ENCODE measurements around the gene SYNE1. TPM values are rescaled to one million over a fixed set of nuclear protein-coding genes. Genes with fewer than 3 reads are reported as not detected.

The SYNE1 gene
- total and polyA plus RNA-seq, 10 donors: 27.8 to 336 (median 247) TPM

GRCh38 chr6:152295920-152296319 lies 341.2 kb downstream of the SYNE1 start:
- WGBS, 5 donors: 82 to 90% (median 89%) methylated on average over 6 of the region's 6 CpGs
- no peaks in the 10 kb centered on the region for H3K9me3 ChIP-seq
- TF ChIP-seq, protein P1, sequence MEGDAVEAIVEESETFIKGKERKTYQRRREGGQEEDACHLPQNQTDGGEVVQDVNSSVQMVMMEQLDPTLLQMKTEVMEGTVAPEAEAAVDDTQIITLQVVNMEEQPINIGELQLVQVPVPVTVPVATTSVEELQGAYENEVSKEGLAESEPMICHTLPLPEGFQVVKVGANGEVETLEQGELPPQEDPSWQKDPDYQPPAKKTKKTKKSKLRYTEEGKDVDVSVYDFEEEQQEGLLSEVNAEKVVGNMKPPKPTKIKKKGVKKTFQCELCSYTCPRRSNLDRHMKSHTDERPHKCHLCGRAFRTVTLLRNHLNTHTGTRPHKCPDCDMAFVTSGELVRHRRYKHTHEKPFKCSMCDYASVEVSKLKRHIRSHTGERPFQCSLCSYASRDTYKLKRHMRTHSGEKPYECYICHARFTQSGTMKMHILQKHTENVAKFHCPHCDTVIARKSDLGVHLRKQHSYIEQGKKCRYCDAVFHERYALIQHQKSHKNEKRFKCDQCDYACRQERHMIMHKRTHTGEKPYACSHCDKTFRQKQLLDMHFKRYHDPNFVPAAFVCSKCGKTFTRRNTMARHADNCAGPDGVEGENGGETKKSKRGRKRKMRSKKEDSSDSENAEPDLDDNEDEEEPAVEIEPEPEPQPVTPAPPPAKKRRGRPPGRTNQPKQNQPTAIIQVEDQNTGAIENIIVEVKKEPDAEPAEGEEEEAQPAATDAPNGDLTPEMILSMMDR (IDR thresholded peaks at IDR 0.05 in 8 of 11, conservative IDR thresholded peaks at IDR 0.05 in 3 of 11): no peak
- TF ChIP-seq POLR2A (IDR thresholded peaks at IDR 0.05) (no peak), POLR2AphosphoS5 (IDR thresholded peaks at IDR 0.05) (no peak)
- peaks cover 15 to 93% (median 30%) of the 10 kb centered on the region in 6 donors for H3K36me3 ChIP-seq
- peaks cover 13 to 53% (median 35%) of the 10 kb centered on the region in 6 donors for H3K4me1 ChIP-seq
- no peaks in the 10 kb centered on the region for H3K27me3 ChIP-seq (replicated peaks in 1 of 7)
- no peak for DNase-seq
- H3K4me3 ChIP-seq: no peak overlapping the region
- no peak overlapping the region for H3K27ac ChIP-seq
- intact Hi-C loops (cut with DNase I; ENCODE audit: low total_unique reads): no loop called here

DNA sequence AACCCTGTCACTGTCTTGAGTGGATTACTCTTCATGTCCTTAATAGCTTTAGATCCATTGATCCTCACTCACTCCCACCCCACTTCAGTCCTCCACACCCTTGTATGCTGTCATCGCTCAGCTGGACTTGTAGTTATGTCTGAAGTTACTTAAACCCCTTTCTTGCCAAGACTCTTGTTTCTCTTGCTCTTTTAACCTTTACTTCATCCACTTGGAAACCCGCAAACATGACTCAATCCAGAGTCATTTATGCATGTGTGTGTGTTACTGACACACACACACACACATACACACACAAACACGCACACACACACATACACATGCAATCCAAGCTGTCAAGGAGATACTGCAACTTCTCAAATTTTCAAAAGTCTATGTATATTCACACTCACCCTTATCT lies 341.8 kb downstream of the SYNE1 start:
- no peaks in the 10 kb centered on the region for H3K9me3 ChIP-seq
- TF ChIP-seq POLR2AphosphoS5 (IDR thresholded peaks at IDR 0.05): peak in 1 of 3 donors; percentile 19
- no peak for TF ChIP-seq POLR2A (IDR thresholded peaks at IDR 0.05)
- H3K4me1 ChIP-seq: peaks cover 8 to 47% (median 29%) of the 10 kb centered on the region in 6 donors
- no peaks in the 10 kb centered on the region for H3K27me3 ChIP-seq (replicated peaks in 1 of 7)
- peaks cover 15 to 93% (median 33%) of the 10 kb centered on the region in 6 donors for H3K36me3 ChIP-seq
- no peak overlapping the region for H3K27ac ChIP-seq
- no peak overlapping the region for H3K4me3 ChIP-seq
- no peak for DNase-seq
- intact Hi-C loops (cut with DNase I; ENCODE audit: low total_unique reads): no loop called here
- 86 to 98% (median 95%) methylated on average over 3 of the region's 3 CpGs for WGBS, 5 donors

DNA sequence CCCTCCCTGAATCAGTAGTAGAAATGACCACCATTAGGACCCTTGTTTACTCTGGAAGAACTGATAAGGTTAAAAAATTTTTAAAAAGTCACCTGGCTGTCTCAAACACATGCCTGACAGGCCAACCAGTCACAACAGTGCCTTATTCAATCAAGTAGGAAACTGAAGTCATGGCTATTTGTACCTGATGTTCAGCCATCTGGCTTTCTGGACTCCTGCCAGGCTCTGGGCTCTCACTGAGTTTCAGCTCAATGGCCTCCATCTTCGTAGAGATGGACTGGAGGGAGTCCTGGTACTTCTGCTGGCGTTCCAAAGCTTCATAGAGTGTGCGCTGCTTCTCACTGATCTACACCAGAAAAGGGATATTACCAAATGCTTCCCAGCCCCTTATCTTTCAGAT lies 343.8 kb downstream of the SYNE1 start:
- intact Hi-C loops (cut with DNase I; ENCODE audit: low total_unique reads): no loop called here
- 68 to 88% (median 84%) methylated on average over 3 of the region's 3 CpGs for WGBS, 5 donors
- peaks cover 0 to 27% (median 12%) of the 10 kb centered on the region in 6 donors for H3K4me1 ChIP-seq
- no peaks in the 10 kb centered on the region for H3K27me3 ChIP-seq (replicated peaks in 1 of 7)
- no peak for DNase-seq
- TF ChIP-seq POLR2AphosphoS5 (IDR thresholded peaks at IDR 0.05) (no peak), POLR2A (IDR thresholded peaks at IDR 0.05) (no peak)
- TF ChIP-seq, protein P1 (IDR thresholded peaks at IDR 0.05 in 8 of 11, conservative IDR thresholded peaks at IDR 0.05 in 3 of 11): no peak
- H3K9me3 ChIP-seq: no peaks in the 10 kb centered on the region
- peaks cover 15 to 97% (median 52%) of the 10 kb centered on the region in 6 donors for H3K36me3 ChIP-seq
- H3K27ac ChIP-seq: no peak overlapping the region
- no peak overlapping the region for H3K4me3 ChIP-seq

GRCh38 chr6:152292555-152292954 lies 344.6 kb downstream of the SYNE1 start:
- intact Hi-C loops (cut with DNase I; ENCODE audit: low total_unique reads): no loop called here
- Histone ChIP-seq H3K27me3 (replicated peaks in 1 of 7) (no peaks in the 10 kb centered on the region), H3K36me3 (peaks cover 15 to 97% (median 56%) of the 10 kb centered on the region in 6 donors), H3K4me3 (no peak overlapping the region), H3K27ac (no peak overlapping the region), H3K4me1 (peaks cover 0 to 19% (median 5%) of the 10 kb centered on the region in 6 donors), H3K9me3 (no peaks in the 10 kb centered on the region)
- no peak for DNase-seq
- WGBS, 5 donors: 86 to 94% (median 89%) methylated on average over 3 of the region's 3 CpGs
- TF ChIP-seq POLR2A (IDR thresholded peaks at IDR 0.05): no peak
- TF ChIP-seq, protein P1 (IDR thresholded peaks at IDR 0.05 in 8 of 11, conservative IDR thresholded peaks at IDR 0.05 in 3 of 11): no peak

DNA sequence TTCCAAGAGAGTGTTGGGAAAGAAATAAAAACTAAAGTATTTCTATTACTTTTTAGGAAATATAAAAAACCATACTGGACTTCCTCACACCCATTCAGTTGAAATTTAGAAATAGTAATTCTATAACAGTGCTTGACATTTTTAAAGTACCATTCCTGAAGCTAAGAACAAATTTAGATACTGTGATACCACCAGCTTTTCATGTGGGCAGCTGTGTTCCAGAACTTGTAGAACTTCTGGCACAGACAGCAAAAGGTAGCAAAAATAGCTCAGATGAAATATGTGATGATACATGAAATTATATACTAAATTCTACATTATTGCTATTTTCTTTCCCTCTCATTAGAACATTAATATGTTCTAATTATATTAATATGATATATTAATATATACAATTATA lies 346.5 kb downstream of the SYNE1 start:
- Histone ChIP-seq H3K36me3 (peaks cover 15 to 97% (median 68%) of the 10 kb centered on the region in 6 donors), H3K27me3 (replicated peaks in 1 of 7) (no peaks in the 10 kb centered on the region), H3K27ac (no peak overlapping the region), H3K4me1 (peaks cover 0 to under 1% (median 0%) of the 10 kb centered on the region in 6 donors), H3K9me3 (no peaks in the 10 kb centered on the region), H3K4me3 (no peak overlapping the region)
- intact Hi-C loops (cut with DNase I; ENCODE audit: low total_unique reads): no loop called here
- TF ChIP-seq, protein P1 (IDR thresholded peaks at IDR 0.05 in 8 of 11, conservative IDR thresholded peaks at IDR 0.05 in 3 of 11): no peak
- TF ChIP-seq POLR2A (IDR thresholded peaks at IDR 0.05): no peak
- TF ChIP-seq POLR2AphosphoS5 (IDR thresholded peaks at IDR 0.05): no peak
- DNase-seq: no peak
